HepG2 (cell line): Measurements from ENCODE around the gene TAF6. TPM values are rescaled to one million over a fixed set of nuclear protein-coding genes. Genes with fewer than 3 reads are reported as not detected.

ENCODE experiments used
- CENPT ChIP-seq: sonication (generic); formaldehyde crosslinking; IDR thresholded peaks from 2 replicates; pipeline ENCODE4 v1.8.0; 2022; ENCODE audit warnings: low read depth, mild to moderate bottlenecking, moderate library complexity, missing genetic modification reagents
- NCOA5 ChIP-seq: sonication (generic); formaldehyde crosslinking; IDR thresholded peaks from 2 replicates; pipeline ENCODE4 v1.4.0; 2020; ENCODE audit warnings: missing genetic modification reagents
- PRMT3 ChIP-seq: sonication (generic); formaldehyde crosslinking; IDR thresholded peaks from 2 replicates; pipeline ENCODE4 v1.8.1; 2022; ENCODE audit warnings: low read depth, mild to moderate bottlenecking, moderate library complexity, missing genetic modification reagents, borderline replicate concordance
- ZNF329 ChIP-seq: sonication (generic); formaldehyde crosslinking; IDR thresholded peaks from 2 replicates; pipeline ENCODE4 v1.9.0; 2021; ENCODE audit warnings: low read depth, mild to moderate bottlenecking, missing genetic modification reagents
- ZNF589 ChIP-seq: sonication (generic); formaldehyde crosslinking; conservative IDR thresholded peaks from 2 replicates; pipeline ENCODE4 v1.8.0; 2022; ENCODE audit warnings: mild to moderate bottlenecking, moderate library complexity, missing genetic modification reagents
- ZNF660 ChIP-seq: sonication (generic); formaldehyde crosslinking; IDR thresholded peaks from 2 replicates; pipeline ENCODE4 v1.5.1; 2020; ENCODE audit warnings: mild to moderate bottlenecking, low read depth, missing genetic modification reagents, borderline replicate concordance
- ZSCAN25 ChIP-seq: sonication (generic); formaldehyde crosslinking; IDR thresholded peaks from 2 replicates; pipeline ENCODE4 v1.8.0; 2022; ENCODE audit warnings: mild to moderate bottlenecking, missing genetic modification reagents
- polyA plus RNA-seq, 8 experiments: library from polyadenylated mRNA; depleted of rRNA in 3 of 8; stranded (reverse) in 7 of 8; unstranded in 1 of 8; fragments of >200 nt; fragmentation: Illumina TruSeq in 4 of 8; extraction: Trizol in 4 of 8; gene quantifications; 2 replicates each; pipeline versions ENCODE4 v1.2.1 to v1.2.3, GENCODE V29; 2011 to 2016; ENCODE audit warnings: low read depth in 4 of 8, missing spikeins in 1 of 8, mixed read lengths in 1 of 8; ENCODE audit not compliant: insufficient read depth in 1 of 8
- total RNA-seq, 5 experiments: library from RNA; depleted of rRNA; stranded (reverse); fragments of >200 nt; fragmentation: Illumina TruSeq; extraction: Trizol; gene quantifications; 2 replicates each; pipeline ENCODE4 v1.2.3, GENCODE V29; 2016; ENCODE audit warnings: low read depth in 1 of 5
- TF ChIP-seq, protein P1 (sequence below): sonication (generic); formaldehyde crosslinking; IDR thresholded peaks from 2 replicates; pipeline ENCODE4 v1.4.0; 2020; ENCODE audit warnings: mild to moderate bottlenecking, missing genetic modification reagents, borderline replicate concordance
- TF ChIP-seq, protein P2 (sequence below): sonication (generic); formaldehyde crosslinking; IDR thresholded peaks from 2 replicates; pipeline ENCODE4 v1.5.0; 2020; ENCODE audit warnings: mild to moderate bottlenecking, missing genetic modification reagents
- TF ChIP-seq, protein P3 (sequence below): sonication (generic); formaldehyde crosslinking; IDR thresholded peaks from 2 replicates; pipeline ENCODE4 v1.5.1; 2020; ENCODE audit warnings: missing genetic modification reagents, mild to moderate bottlenecking, borderline replicate concordance
- TF ChIP-seq, protein P4 (sequence below): sonication (generic); formaldehyde crosslinking; IDR thresholded peaks from 2 replicates; pipeline ENCODE4 v1.5.0; 2020; ENCODE audit warnings: mild to moderate bottlenecking, missing genetic modification reagents
- TF ChIP-seq, protein P5 (sequence below): sonication (generic); formaldehyde crosslinking; IDR thresholded peaks from 2 replicates; pipeline ENCODE4 v1.4.0; 2020; ENCODE audit warnings: missing genetic modification reagents

TAF6 gene
- total and polyA plus RNA-seq, 2 of the 13 experiments (the other 11 are each of a cell fraction or from before 2014, with no cell fraction given): 12.9 to 18.8 TPM

DNA sequence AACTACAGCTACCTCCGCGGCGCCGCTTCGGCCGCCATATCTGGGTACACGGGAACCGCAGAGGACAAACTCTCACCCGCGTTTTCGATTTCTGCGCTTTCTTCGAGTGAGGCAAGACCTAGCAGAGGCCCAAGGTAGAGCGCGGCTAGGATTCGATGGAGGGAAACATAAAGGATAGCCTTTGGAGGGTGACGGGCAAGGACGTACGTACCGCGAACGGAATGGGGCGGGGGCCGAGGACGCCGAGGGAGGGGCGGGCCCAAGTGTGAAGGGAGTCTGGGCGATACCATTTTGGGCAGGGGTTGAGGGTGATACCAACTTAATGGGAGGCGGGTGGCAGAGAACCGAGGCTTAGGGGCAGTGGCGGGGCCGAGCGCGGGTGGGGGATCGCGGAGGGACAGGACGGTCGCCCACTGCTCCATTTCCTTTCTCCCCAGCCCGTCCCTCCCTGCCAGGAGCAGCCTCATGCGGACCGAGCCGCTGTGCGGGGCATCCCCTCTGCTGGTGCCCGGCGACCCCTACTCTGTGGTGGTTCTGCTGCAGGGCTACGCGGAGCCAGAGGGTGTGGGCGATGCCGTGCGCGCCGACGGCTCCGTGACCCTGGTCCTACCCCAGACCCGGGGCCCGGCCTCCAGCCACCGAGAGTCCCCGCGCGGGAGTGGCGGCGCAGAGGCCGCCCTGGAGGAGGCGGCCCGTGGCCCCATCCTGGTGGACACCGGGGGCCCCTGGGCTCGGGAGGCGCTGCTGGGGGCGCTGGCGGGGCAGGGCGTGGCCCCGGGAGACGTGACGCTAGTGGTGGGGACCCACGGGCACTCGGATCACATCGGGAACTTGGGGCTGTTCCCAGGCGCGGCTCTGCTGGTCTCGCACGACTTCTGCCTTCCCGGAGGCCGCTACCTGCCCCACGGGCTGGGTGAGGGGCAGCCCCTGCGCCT is 8.0 kb upstream of the TAF6 start, which contains the start of gene MBLAC1 (continued):
- TF ChIP-seq, protein P1, sequence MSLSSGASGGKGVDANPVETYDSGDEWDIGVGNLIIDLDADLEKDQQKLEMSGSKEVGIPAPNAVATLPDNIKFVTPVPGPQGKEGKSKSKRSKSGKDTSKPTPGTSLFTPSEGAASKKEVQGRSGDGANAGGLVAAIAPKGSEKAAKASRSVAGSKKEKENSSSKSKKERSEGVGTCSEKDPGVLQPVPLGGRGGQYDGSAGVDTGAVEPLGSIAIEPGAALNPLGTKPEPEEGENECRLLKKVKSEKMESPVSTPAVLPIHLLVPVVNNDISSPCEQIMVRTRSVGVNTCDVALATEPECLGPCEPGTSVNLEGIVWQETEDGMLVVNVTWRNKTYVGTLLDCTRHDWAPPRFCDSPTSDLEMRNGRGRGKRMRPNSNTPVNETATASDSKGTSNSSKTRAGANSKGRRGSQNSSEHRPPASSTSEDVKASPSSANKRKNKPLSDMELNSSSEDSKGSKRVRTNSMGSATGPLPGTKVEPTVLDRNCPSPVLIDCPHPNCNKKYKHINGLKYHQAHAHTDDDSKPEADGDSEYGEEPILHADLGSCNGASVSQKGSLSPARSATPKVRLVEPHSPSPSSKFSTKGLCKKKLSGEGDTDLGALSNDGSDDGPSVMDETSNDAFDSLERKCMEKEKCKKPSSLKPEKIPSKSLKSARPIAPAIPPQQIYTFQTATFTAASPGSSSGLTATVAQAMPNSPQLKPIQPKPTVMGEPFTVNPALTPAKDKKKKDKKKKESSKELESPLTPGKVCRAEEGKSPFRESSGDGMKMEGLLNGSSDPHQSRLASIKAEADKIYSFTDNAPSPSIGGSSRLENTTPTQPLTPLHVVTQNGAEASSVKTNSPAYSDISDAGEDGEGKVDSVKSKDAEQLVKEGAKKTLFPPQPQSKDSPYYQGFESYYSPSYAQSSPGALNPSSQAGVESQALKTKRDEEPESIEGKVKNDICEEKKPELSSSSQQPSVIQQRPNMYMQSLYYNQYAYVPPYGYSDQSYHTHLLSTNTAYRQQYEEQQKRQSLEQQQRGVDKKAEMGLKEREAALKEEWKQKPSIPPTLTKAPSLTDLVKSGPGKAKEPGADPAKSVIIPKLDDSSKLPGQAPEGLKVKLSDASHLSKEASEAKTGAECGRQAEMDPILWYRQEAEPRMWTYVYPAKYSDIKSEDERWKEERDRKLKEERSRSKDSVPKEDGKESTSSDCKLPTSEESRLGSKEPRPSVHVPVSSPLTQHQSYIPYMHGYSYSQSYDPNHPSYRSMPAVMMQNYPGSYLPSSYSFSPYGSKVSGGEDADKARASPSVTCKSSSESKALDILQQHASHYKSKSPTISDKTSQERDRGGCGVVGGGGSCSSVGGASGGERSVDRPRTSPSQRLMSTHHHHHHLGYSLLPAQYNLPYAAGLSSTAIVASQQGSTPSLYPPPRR (CRISPR knock-in tag): no peak
- TF ChIP-seq ZNF660 (CRISPR knock-in tag) (no peak), ZNF329 (CRISPR knock-in tag) (no peak), ZSCAN25 (CRISPR knock-in tag) (peak; percentile 10; the same call in 1 of the 2 replicates), ZNF589 (CRISPR knock-in tag) (peak; percentile 81; the same call in 1 of the 2 replicates), NCOA5 (CRISPR knock-in tag) (no peak), PRMT3 (CRISPR knock-in tag) (no peak), CENPT (CRISPR knock-in tag) (0 out of 2 replicates have a peak, but pooled peaks have one; percentile 62)
- TF ChIP-seq, protein P2, sequence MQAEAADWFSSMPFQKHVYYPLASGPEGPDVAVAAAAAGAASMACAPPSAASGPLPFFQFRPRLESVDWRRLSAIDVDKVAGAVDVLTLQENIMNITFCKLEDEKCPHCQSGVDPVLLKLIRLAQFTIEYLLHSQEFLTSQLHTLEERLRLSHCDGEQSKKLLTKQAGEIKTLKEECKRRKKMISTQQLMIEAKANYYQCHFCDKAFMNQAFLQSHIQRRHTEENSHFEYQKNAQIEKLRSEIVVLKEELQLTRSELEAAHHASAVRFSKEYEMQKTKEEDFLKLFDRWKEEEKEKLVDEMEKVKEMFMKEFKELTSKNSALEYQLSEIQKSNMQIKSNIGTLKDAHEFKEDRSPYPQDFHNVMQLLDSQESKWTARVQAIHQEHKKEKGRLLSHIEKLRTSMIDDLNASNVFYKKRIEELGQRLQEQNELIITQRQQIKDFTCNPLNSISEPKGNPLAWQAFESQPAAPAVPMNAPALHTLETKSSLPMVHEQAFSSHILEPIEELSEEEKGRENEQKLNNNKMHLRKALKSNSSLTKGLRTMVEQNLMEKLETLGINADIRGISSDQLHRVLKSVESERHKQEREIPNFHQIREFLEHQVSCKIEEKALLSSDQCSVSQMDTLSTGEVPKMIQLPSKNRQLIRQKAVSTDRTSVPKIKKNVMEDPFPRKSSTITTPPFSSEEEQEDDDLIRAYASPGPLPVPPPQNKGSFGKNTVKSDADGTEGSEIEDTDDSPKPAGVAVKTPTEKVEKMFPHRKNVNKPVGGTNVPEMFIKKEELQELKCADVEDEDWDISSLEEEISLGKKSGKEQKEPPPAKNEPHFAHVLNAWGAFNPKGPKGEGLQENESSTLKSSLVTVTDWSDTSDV (CRISPR knock-in tag): no peak
- TF ChIP-seq, protein P3, sequence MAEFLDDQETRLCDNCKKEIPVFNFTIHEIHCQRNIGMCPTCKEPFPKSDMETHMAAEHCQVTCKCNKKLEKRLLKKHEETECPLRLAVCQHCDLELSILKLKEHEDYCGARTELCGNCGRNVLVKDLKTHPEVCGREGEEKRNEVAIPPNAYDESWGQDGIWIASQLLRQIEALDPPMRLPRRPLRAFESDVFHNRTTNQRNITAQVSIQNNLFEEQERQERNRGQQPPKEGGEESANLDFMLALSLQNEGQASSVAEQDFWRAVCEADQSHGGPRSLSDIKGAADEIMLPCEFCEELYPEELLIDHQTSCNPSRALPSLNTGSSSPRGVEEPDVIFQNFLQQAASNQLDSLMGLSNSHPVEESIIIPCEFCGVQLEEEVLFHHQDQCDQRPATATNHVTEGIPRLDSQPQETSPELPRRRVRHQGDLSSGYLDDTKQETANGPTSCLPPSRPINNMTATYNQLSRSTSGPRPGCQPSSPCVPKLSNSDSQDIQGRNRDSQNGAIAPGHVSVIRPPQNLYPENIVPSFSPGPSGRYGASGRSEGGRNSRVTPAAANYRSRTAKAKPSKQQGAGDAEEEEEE (CRISPR knock-in tag): no peak
- TF ChIP-seq, protein P4, sequence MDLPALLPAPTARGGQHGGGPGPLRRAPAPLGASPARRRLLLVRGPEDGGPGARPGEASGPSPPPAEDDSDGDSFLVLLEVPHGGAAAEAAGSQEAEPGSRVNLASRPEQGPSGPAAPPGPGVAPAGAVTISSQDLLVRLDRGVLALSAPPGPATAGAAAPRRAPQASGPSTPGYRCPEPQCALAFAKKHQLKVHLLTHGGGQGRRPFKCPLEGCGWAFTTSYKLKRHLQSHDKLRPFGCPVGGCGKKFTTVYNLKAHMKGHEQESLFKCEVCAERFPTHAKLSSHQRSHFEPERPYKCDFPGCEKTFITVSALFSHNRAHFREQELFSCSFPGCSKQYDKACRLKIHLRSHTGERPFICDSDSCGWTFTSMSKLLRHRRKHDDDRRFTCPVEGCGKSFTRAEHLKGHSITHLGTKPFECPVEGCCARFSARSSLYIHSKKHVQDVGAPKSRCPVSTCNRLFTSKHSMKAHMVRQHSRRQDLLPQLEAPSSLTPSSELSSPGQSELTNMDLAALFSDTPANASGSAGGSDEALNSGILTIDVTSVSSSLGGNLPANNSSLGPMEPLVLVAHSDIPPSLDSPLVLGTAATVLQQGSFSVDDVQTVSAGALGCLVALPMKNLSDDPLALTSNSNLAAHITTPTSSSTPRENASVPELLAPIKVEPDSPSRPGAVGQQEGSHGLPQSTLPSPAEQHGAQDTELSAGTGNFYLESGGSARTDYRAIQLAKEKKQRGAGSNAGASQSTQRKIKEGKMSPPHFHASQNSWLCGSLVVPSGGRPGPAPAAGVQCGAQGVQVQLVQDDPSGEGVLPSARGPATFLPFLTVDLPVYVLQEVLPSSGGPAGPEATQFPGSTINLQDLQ (CRISPR knock-in tag): no peak
- TF ChIP-seq, protein P5, sequence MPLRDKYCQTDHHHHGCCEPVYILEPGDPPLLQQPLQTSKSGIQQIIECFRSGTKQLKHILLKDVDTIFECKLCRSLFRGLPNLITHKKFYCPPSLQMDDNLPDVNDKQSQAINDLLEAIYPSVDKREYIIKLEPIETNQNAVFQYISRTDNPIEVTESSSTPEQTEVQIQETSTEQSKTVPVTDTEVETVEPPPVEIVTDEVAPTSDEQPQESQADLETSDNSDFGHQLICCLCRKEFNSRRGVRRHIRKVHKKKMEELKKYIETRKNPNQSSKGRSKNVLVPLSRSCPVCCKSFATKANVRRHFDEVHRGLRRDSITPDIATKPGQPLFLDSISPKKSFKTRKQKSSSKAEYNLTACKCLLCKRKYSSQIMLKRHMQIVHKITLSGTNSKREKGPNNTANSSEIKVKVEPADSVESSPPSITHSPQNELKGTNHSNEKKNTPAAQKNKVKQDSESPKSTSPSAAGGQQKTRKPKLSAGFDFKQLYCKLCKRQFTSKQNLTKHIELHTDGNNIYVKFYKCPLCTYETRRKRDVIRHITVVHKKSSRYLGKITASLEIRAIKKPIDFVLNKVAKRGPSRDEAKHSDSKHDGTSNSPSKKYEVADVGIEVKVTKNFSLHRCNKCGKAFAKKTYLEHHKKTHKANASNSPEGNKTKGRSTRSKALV: no peak
